Measurements from ENCODE around the gene NCOA5.

The NCOA5 gene

GRCh38 chr20:46122516-46123481, 33.0 kb upstream of the NCOA5 start:
- Histone ChIP-seq H3K14ac (ENCODE audit: low read length) (no peak overlapping the region), H3K9ac (ENCODE audit: low read depth, low read length, poor library complexity) (peak overlapping the region; percentile 6), H2AFZ (ENCODE audit: low read length) (no peak overlapping the region), H2AK5ac (ENCODE audit: low read depth, low read length) (no peak overlapping the region), H3K4me2 (ENCODE audit: insufficient read depth, low read length, poor library complexity, severe bottlenecking) (no peak overlapping the region), H3K9me3 (replicated peaks in 1 of 2; ENCODE audit: control insufficient read depth in 2 of 2, insufficient read depth in 1 of 2, low read depth in 1 of 2, low read length in 2 of 2) (no peaks in the 10 kb centered on the region), H3K23ac (ENCODE audit: low read depth, low read length, poor library complexity) (peak overlapping the region; percentile 8), H2BK15ac (ENCODE audit: low read length) (no peak overlapping the region), H3K79me1 (ENCODE audit: low read depth, low read length) (no peaks in the 10 kb centered on the region), H3K4me1 (ENCODE audit: control insufficient read depth in 2 of 2, insufficient read depth in 1 of 2, low read depth in 1 of 2, low read length in 2 of 2) (no peaks in the 10 kb centered on the region), H2BK12ac (ENCODE audit: low read length) (no peak overlapping the region), H3K18ac (ENCODE audit: low read length) (no peak overlapping the region), H4K8ac (ENCODE audit: low read depth, low read length) (no peak overlapping the region), H2BK120ac (ENCODE audit: low read depth, low read length) (no peak overlapping the region), H3K4me3 (ENCODE audit: low read length in 2 of 2) (no peak overlapping the region), H3K27me3 (ENCODE audit: control insufficient read depth in 3 of 3, insufficient read depth in 3 of 3, low read depth in 1 of 3, low read length in 3 of 3) (peaks cover 0 to 28% (median 2%) of the 10 kb centered on the region in 3 experiments), H2BK5ac (ENCODE audit: low read length) (peak overlapping the region; percentile 67), H3K4ac (ENCODE audit: low read length) (no peak overlapping the region), H3K36me3 (replicated peaks in 1 of 2; ENCODE audit: control insufficient read depth in 2 of 2, insufficient read depth in 2 of 2, low read length in 2 of 2) (peaks cover 0 to 4% of the 10 kb centered on the region in 2 donors), H3K27ac (replicated peaks; ENCODE audit: low read length) (no peak overlapping the region), H4K91ac (ENCODE audit: low read depth, low read length, poor library complexity) (no peak overlapping the region)
- no CpG with 5 or more reads among the region's 15 CpGs for WGBS, 2 donors (ENCODE audit: extremely low coverage in 2 of 2, insufficient read length in 2 of 2, insufficient replicate concordance in 1 of 2)
- no peak for DNase-seq (ENCODE audit: low spot score)

GRCh38 chr20:46122071-46122470, 32.3 kb upstream of the NCOA5 start:
- no peak for DNase-seq (ENCODE audit: low spot score)
- Histone ChIP-seq H3K23ac (ENCODE audit: low read depth, low read length, poor library complexity) (no peak overlapping the region), H3K79me1 (ENCODE audit: low read depth, low read length) (no peaks in the 10 kb centered on the region), H3K14ac (ENCODE audit: low read length) (no peak overlapping the region), H2BK12ac (ENCODE audit: low read length) (no peak overlapping the region), H3K27ac (replicated peaks; ENCODE audit: low read length) (no peak overlapping the region), H3K9me3 (replicated peaks in 1 of 2; ENCODE audit: control insufficient read depth in 2 of 2, insufficient read depth in 1 of 2, low read depth in 1 of 2, low read length in 2 of 2) (no peaks in the 10 kb centered on the region), H3K36me3 (replicated peaks in 1 of 2; ENCODE audit: control insufficient read depth in 2 of 2, insufficient read depth in 2 of 2, low read length in 2 of 2) (peaks cover 0 to 4% of the 10 kb centered on the region in 2 donors), H3K4me3 (ENCODE audit: low read length in 2 of 2) (no peak overlapping the region), H2BK120ac (ENCODE audit: low read depth, low read length) (no peak overlapping the region), H3K4me2 (ENCODE audit: insufficient read depth, low read length, poor library complexity, severe bottlenecking) (no peak overlapping the region), H2AFZ (ENCODE audit: low read length) (no peak overlapping the region), H3K4me1 (ENCODE audit: control insufficient read depth in 2 of 2, insufficient read depth in 1 of 2, low read depth in 1 of 2, low read length in 2 of 2) (peaks cover 0 to 3% of the 10 kb centered on the region in 2 donors), H4K8ac (ENCODE audit: low read depth, low read length) (no peak overlapping the region), H3K18ac (ENCODE audit: low read length) (no peak overlapping the region), H4K91ac (ENCODE audit: low read depth, low read length, poor library complexity) (no peak overlapping the region), H3K27me3 (ENCODE audit: control insufficient read depth in 3 of 3, insufficient read depth in 3 of 3, low read depth in 1 of 3, low read length in 3 of 3) (peaks cover 0 to 28% (median 2%) of the 10 kb centered on the region in 3 experiments), H2BK5ac (ENCODE audit: low read length) (no peak overlapping the region), H2BK15ac (ENCODE audit: low read length) (no peak overlapping the region), H2AK5ac (ENCODE audit: low read depth, low read length) (no peak overlapping the region), H3K9ac (ENCODE audit: low read depth, low read length, poor library complexity) (no peak overlapping the region), H3K4ac (ENCODE audit: low read length) (no peak overlapping the region)
- WGBS, 2 donors (ENCODE audit: extremely low coverage in 2 of 2, insufficient read length in 2 of 2, insufficient replicate concordance in 1 of 2): no CpG with 5 or more reads among the region's 11 CpGs

DNA sequence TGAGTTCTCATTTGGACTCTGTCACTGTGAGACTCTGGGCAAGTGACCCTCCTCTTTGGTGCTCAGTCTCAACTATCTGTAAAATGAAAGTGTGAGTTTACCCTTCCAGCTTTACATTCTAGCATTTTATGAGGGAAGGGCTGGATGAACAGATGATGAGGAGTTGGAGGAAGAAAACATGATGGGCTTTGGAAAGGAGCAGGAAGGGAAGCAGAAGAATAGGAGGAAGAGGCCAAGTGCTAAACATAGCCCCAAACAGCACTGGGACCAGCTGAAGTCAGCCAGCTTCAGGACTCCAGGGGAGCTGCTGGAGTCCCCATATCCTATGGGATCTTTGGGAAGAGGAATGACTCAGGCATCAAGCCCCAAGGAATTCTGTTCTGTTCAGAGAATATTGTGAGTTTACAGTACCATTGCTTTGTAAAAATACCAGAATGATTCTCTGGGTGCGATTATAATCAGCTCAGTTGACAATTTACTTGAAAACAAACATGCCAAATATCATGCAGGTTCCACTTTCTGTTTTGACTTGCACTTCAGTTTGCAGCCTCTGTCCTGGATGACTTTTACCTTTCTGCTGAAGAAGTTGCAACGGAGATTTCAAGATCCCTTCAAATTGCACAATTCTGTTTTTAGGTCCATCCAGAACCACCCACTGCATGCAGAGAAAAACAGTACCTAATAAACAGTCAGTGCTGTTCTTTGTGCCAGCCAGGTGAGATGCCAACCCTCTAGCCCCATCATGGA, 31.6 kb upstream of the NCOA5 start:
- H3K18ac ChIP-seq (ENCODE audit: low read length): no peak overlapping the region
- H3K27me3 ChIP-seq (ENCODE audit: control insufficient read depth in 3 of 3, insufficient read depth in 3 of 3, low read depth in 1 of 3, low read length in 3 of 3): peaks cover 0 to 28% (median 2%) of the 10 kb centered on the region in 3 experiments
- no peak overlapping the region for H2BK12ac ChIP-seq (ENCODE audit: low read length)
- H2BK15ac ChIP-seq (ENCODE audit: low read length): no peak overlapping the region
- peaks cover 0 to 3% of the 10 kb centered on the region in 2 donors for H3K36me3 ChIP-seq (replicated peaks in 1 of 2; ENCODE audit: control insufficient read depth in 2 of 2, insufficient read depth in 2 of 2, low read length in 2 of 2)
- no peaks in the 10 kb centered on the region for H3K9me3 ChIP-seq (replicated peaks in 1 of 2; ENCODE audit: control insufficient read depth in 2 of 2, insufficient read depth in 1 of 2, low read depth in 1 of 2, low read length in 2 of 2)
- no peak overlapping the region for H3K4ac ChIP-seq (ENCODE audit: low read length)
- H2AK5ac ChIP-seq (ENCODE audit: low read depth, low read length): no peak overlapping the region
- no peak overlapping the region for H3K4me2 ChIP-seq (ENCODE audit: insufficient read depth, low read length, poor library complexity, severe bottlenecking)
- H2BK120ac ChIP-seq (ENCODE audit: low read depth, low read length): no peak overlapping the region
- H2AFZ ChIP-seq (ENCODE audit: low read length): no peak overlapping the region
- H3K23ac ChIP-seq (ENCODE audit: low read depth, low read length, poor library complexity): no peak overlapping the region
- no peak overlapping the region for H4K91ac ChIP-seq (ENCODE audit: low read depth, low read length, poor library complexity)
- no peak for DNase-seq (ENCODE audit: low spot score)
- H2BK5ac ChIP-seq (ENCODE audit: low read length): no peak overlapping the region
- no peak overlapping the region for H3K9ac ChIP-seq (ENCODE audit: low read depth, low read length, poor library complexity)
- no CpG with 5 or more reads among the region's 2 CpGs for WGBS, 2 donors (ENCODE audit: extremely low coverage in 2 of 2, insufficient read length in 2 of 2, insufficient replicate concordance in 1 of 2)
- H3K4me3 ChIP-seq (ENCODE audit: low read length in 2 of 2): no peak overlapping the region
- no peak overlapping the region for H4K8ac ChIP-seq (ENCODE audit: low read depth, low read length)
- H3K79me1 ChIP-seq (ENCODE audit: low read depth, low read length): no peaks in the 10 kb centered on the region
- H3K4me1 ChIP-seq (ENCODE audit: control insufficient read depth in 2 of 2, insufficient read depth in 1 of 2, low read depth in 1 of 2, low read length in 2 of 2): peaks cover 0 to 3% of the 10 kb centered on the region in 2 donors
- no peak overlapping the region for H3K27ac ChIP-seq (replicated peaks; ENCODE audit: low read length)
- H3K14ac ChIP-seq (ENCODE audit: low read length): no peak overlapping the region

- Histone ChIP-seq H3K14ac (ENCODE audit: low read length) (no peak overlapping the region), H3K4me2 (ENCODE audit: insufficient read depth, low read length, poor library complexity, severe bottlenecking) (no peak overlapping the region), H3K4me3 (ENCODE audit: low read length in 2 of 2) (no peak overlapping the region), H2AFZ (ENCODE audit: low read length) (no peak overlapping the region), H2BK15ac (ENCODE audit: low read length) (no peak overlapping the region), H3K36me3 (replicated peaks in 1 of 2; ENCODE audit: control insufficient read depth in 2 of 2, insufficient read depth in 2 of 2, low read length in 2 of 2) (peaks cover 0 to 1% of the 10 kb centered on the region in 2 donors), H3K27me3 (ENCODE audit: control insufficient read depth in 3 of 3, insufficient read depth in 3 of 3, low read depth in 1 of 3, low read length in 3 of 3) (peaks cover 0 to 39% (median 2%) of the 10 kb centered on the region in 3 experiments), H3K27ac (replicated peaks; ENCODE audit: low read length) (no peak overlapping the region), H3K79me1 (ENCODE audit: low read depth, low read length) (no peaks in the 10 kb centered on the region), H2BK120ac (ENCODE audit: low read depth, low read length) (no peak overlapping the region), H2BK5ac (ENCODE audit: low read length) (no peak overlapping the region), H2BK12ac (ENCODE audit: low read length) (no peak overlapping the region), H4K91ac (ENCODE audit: low read depth, low read length, poor library complexity) (no peak overlapping the region), H3K4ac (ENCODE audit: low read length) (no peak overlapping the region), H3K9me3 (replicated peaks in 1 of 2; ENCODE audit: control insufficient read depth in 2 of 2, insufficient read depth in 1 of 2, low read depth in 1 of 2, low read length in 2 of 2) (no peaks in the 10 kb centered on the region), H2AK5ac (ENCODE audit: low read depth, low read length) (no peak overlapping the region), H3K18ac (ENCODE audit: low read length) (no peak overlapping the region), H3K9ac (ENCODE audit: low read depth, low read length, poor library complexity) (no peak overlapping the region), H3K4me1 (ENCODE audit: control insufficient read depth in 2 of 2, insufficient read depth in 1 of 2, low read depth in 1 of 2, low read length in 2 of 2) (peaks cover 0 to 3% of the 10 kb centered on the region in 2 donors), H4K8ac (ENCODE audit: low read depth, low read length) (no peak overlapping the region), H3K23ac (ENCODE audit: low read depth, low read length, poor library complexity) (no peak overlapping the region)
- no CpG with 5 or more reads among the region's 2 CpGs for WGBS, 2 donors (ENCODE audit: extremely low coverage in 2 of 2, insufficient read length in 2 of 2, insufficient replicate concordance in 1 of 2)
- DNase-seq (ENCODE audit: low spot score): no peak
Measured at GRCh38 chr20:46120136-46120535, 30.4 kb upstream of the NCOA5 start.

Data from neuronal stem cell (in vitro differentiated cells).